HL-60/S4 treated with phorbol 12-myristate 13-acetate at 8.2 ng/mL for 4 days and 3 days (cell line): ENCODE results near the gene NTSR1.

Experiments
- in situ Hi-C: fragments of 300-500 bp; cut with MboI; formaldehyde crosslinking; loops from 2 replicates; pipeline ENCODE4 v1.15.0; 2022; ENCODE audit warnings: low sequenced_read_pairs

NTSR1 gene

DNA sequence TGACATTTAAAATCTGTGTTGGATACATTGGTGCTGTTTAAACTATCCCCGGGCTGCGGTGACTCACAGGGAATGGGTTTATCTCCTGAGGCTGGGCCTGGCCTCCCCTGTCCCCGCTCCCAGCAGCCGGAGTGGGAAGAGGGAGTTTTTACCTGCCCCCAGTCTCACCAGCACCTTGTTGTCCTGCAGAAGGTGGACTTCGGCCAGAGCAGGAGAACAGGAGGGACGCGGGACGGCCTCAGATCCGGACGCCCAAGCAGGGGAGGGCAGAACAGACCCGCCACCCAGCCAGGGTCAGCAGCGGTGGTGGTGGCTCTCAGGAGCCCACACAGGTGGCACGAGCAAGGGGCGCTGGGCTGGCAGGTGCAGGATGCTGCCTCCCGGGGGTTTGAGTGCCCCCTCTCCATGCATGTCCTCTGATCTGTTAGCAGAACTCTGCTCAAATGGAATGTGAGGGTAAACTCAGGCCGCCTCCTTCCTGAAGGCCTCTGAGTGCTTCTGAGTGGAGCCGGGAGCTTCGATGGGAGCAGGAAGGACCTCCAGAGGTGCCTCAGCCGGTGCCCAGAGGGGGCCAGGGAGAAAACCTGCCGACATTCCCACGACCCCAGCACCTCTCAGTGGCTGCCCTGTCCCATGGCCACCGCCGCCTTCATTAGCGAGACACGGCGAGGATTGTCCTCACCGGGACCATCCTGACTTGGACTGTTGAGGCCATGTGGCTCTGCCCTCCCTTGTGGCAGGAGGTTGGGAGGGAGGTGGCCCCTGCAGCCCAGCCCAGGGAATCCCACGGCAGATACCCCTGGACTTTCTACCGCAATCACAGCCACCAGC lies 44.2 kb downstream of the NTSR1 start:
- in situ Hi-C loops: no loop called here

GRCh38 chr20:62753626-62754025 lies 45.0 kb downstream of the NTSR1 start:
- in situ Hi-C loops: no loop called here

DNA sequence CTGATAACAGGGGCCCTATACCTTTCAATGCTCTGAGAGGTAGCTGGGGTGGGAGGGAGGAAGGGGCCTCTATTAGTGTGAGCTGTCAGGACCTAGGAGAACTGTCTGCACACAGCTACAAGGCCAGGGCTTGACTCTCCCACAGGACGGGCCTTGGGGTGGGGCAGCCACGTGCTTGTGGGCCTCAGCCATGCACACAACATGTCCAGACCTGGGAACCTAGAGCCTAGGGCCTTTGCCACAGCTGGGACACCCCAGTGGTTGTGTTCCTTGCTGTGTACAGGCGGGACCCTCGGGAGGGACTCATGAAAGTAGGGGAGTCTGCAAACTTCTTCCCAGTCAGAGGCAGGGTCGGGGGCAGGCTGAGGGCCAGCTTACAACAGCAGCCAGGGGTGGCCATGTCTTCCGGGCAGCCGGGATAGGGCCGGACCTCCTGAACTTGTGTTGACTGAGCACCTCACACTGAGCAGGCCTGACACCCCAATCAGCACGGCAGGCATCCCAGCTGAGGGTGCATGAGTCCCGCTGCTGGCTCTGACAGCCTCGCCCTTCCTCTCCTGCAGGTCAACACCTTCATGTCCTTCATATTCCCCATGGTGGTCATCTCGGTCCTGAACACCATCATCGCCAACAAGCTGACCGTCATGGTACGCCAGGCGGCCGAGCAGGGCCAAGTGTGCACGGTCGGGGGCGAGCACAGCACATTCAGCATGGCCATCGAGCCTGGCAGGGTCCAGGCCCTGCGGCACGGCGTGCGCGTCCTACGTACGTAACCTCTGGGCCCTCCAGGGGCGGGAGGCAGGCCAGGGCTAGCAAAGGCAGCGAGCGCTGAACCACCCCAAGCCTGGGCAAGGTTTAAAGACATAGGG lies 45.7 kb downstream of the NTSR1 start:
- in situ Hi-C loops: no loop called here

DNA sequence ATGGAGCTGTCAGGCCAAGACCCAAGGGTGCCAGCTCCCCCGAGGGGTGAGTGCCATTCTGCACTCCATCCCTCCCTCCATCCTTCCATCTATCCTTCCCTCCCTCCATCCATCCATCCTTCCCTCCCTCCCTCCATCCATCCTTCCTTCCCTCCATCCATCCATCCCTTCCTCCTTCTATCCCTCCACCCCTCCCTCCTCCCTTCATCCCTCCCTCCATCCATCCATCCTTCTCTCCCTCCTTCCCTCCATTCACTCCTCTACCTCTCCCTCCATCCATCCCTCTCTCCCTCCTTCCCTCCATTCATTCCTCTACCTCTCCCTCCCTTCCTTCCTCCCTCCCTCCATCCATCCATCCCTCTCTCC lies 46.3 kb downstream of the NTSR1 start:
- in situ Hi-C loops: no loop called here

DNA sequence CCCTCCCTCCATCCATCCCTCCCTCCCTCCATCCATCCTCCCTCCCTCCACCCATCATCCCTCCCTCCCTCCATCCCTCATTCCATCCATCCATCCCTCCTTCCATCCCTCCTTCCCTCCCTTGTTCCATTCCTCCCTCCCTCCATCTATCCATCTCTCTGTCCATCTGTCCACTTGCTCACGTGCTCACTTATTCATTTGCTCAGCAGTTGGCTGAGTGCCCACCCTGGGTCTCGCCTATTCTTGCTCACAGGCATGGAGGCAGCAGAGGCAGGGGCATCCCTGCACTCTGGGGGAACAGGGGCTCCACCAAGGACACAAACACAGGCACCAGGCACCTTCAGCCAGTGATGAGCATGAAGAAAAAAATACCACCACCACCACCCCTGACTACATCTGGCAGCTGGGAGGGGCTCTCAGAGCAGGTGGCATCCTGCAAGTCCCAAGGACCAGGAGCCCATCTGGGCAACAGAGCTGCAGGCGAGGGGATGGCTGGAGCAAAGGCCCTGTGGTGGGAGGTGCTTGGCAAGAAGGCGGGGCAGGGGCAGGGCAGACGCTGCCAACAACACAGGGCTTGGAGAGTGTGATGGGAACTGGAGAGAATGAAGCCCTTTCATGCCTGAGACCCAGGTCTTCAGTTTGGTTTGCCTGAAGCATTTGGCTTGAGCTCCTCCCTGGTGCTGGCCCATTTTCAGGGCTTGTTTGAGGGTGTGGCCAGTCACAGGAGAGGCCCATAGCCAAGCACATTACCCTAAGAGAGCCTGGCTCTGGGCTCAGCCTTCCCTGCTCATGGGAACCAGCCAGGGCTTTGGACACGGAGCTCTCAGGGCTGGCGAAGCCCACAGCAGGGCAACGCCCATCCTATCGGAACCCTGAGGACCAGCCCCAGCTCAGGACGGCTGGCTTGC lies 47.4 kb downstream of the NTSR1 start:
- in situ Hi-C loops: no loop called here

- in situ Hi-C loops: no loop called here
These were observed 49.7 kb downstream of the NTSR1 start for GRCh38 chr20:62758226-62758912.

DNA sequence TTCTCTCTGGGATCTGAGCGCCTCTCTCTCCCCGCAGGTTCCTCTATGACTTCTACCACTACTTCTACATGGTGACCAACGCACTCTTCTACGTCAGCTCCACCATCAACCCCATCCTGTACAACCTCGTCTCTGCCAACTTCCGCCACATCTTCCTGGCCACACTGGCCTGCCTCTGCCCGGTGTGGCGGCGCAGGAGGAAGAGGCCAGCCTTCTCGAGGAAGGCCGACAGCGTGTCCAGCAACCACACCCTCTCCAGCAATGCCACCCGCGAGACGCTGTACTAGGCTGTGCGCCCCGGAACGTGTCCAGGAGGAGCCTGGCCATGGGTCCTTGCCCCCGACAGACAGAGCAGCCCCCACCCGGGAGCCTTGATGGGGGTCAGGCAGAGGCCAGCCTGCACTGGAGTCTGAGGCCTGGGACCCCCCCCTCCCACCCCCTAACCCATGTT lies 51.4 kb downstream of the NTSR1 start:
- in situ Hi-C loops: no loop called here

DNA sequence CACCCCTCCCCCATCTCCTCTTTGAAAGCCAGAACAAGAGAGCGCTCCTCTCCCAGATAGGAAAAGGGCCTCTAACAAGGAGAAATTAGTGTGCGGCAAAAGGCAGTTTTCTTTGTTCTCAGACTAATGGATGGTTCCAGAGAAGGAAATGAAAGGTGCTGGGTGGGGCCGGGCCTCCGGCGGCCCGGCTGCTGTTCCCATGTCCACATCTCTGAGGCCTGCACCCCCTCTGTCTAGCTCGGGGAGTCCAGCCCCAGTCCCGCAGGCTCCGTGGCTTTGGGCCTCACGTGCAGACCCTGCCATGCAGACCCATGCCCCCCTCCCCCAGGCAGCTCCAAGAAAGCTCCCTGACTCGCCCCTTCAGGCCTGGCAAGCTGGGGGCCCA lies 51.8 kb downstream of the NTSR1 start:
- in situ Hi-C loops: no loop called here

GRCh38 chr20:62760856-62761758 lies 52.5 kb downstream of the NTSR1 start:
- in situ Hi-C loops: no loop called here

- in situ Hi-C loops: no loop called here
These were observed 53.1 kb downstream of the NTSR1 start for GRCh38 chr20:62761759-62762131.

DNA sequence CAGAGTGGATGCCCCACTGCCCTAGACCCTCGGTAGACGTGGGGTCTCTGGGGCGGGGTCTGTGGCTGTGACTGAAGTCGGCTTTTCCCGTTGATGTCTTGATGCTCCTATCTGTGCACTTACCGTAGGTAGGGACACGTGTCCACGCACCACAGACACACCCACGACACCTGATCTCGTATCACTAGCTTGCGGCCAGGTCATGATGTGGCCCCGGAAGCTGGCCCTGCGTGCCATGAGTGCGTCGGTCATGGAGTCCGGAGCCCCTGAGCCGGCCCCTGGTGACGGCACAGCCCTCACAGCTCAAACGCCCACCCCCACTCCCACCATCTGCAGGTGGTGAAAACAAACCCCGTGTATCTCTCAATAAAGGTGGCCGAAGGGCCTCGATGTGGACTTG lies 53.7 kb downstream of the NTSR1 start:
- in situ Hi-C loops: no loop called here

DNA sequence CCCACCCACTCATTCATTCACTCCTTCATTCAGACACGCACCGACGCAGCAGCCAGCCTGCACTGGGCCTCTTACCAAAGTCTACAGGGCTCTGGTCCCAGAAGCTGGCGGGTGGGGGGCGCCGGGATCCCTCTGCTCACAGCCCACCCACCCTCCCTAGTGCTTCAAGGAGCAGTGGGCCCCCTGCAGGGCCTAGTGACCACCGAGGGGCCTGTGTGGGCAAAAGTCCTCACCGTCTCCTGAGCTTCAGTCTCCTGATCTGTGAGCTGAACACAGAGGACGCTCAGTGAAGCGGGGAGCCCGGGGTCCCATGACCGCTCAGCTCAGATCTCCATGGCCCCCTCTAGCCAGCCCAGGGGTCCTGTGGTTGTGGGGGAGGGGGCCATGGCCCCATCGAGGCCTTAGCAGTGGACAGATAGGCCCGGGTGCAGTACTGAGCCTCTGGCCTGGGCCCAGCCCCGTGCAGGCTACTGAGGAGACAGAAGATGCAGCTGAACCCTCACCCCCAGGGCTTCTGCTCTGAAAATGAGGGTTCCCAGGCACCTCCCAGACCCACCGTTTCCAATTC lies 54.2 kb downstream of the NTSR1 start:
- in situ Hi-C loops: no loop called here

- in situ Hi-C loops: no loop called here
These were observed 54.8 kb downstream of the NTSR1 start for GRCh38 chr20:62763404-62763803.

- in situ Hi-C loops: no loop called here
These were observed 55.7 kb downstream of the NTSR1 start for GRCh38 chr20:62764156-62764935.

- in situ Hi-C loops: no loop called here
These were observed 56.4 kb downstream of the NTSR1 start for GRCh38 chr20:62765021-62765420.

DNA sequence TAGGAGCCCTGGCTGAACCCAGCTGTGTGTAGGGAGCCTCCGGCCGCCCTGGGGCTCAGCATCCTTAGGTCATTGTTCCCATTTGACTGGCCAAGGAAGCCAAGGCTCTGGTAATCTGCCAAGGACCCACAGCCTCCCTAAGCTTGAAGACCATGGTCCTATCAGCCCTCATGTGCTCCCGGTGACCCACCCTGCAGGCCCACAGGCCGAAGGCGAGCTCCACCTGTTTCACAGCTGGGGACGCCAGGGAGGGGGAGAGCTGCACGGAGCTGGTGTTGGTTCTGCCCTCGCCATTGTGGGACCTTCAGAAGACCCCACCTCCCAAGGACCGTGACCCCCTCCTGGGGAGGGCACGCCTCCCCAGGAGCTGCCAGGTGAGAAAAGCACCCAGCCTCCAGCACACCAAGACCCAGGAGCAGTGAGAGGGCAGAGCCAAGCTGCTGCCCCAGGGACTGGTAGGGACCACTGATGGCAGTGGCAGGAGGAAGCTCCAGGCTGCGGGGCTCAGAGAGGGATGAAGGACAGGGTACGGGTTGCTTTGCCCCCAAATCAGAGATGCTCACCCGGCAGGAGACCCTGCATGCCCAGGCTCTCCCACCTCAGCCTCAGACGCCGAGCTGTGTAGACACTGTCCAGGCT lies 56.9 kb downstream of the NTSR1 start:
- in situ Hi-C loops: no loop called here

DNA sequence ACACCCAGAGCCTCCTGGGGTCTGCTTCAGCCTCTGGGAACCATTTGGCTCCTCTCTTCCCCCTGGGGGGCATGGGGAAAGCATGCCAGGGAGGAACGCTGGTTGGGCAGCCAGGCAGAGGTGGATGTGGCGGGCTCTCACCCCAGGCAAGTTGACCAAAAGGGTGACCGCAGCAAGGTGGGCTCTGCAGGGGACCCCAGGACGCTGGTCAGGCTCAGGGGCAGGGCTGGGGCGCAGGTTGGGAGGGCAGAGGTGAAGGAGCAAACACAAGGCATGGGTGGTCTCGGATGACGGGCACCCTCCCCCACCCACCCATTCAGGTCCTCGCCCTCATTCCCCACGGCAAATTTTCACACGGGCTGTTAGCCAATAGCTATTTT lies 57.4 kb downstream of the NTSR1 start:
- in situ Hi-C loops: no loop called here

- in situ Hi-C loops: no loop called here
These were observed 58.1 kb downstream of the NTSR1 start for GRCh38 chr20:62766716-62767115.
